HepG2 (cell line): ENCODE measurements around the gene OR5A2. TPM values are rescaled to one million over a fixed set of nuclear protein-coding genes. Genes with fewer than 3 reads are reported as not detected.

Source experiments
- ATAC-seq: fragments of 200-7000 bp; cut with Tn5 transposase; 3 replicates; pipeline ENCODE4 v1.9.1; 2020; ENCODE audit warnings: mild to moderate bottlenecking, moderate library complexity
- BruUV-seq: library from RNA; stranded (reverse); fragments of 400-500 nt; replicated peaks from 2 replicates; lab custom pipeline; 2021; lab: Mats Ljungman, UMichigan
- CTCF ChIA-PET: fragments of 300-600 bp; formaldehyde crosslinking; extraction: SDS; loops from one replicate; lab custom pipeline; 2021; ENCODE audit warnings: low total read pairs, inconsistent platforms, low intra/inter-chr PET ratio; lab: Yijun Ruan, JAX
- POLR2A ChIA-PET: fragments of 350-600 bp; sonication (Branson Sonifier 250); formaldehyde crosslinking; loops from one replicate; lab custom pipeline; 2020; ENCODE audit warnings: antibody characterized with exemption, inconsistent platforms; lab: Yijun Ruan, JAX
- DNase-seq: peaks from one replicate; pipeline ENCODE4 v3.0.0-alpha.2; 2015; ENCODE audit warnings: low spot score
- FAIRE-seq: peaks from 3 replicates; lab custom pipeline; 2011; peaks lifted over from hg19 to GRCh38; lab: Jason Lieb, UNC
- H2AFZ ChIP-seq: one replicate; pipeline ENCODE4 v1.6.1; 2011; ENCODE audit warnings: low read length, inconsistent platforms
- H3K27ac ChIP-seq: fragments of 300-600 bp; 3 replicates; pipeline ENCODE4 v1.8.0; 2011; ENCODE audit warnings: mixed run types, mild to moderate bottlenecking, mixed read lengths, low read length, inconsistent platforms; ENCODE audit not compliant: insufficient read depth; ENCODE audit errors: extremely low read length
- H3K27me3 ChIP-seq, 2 experiments: fragments of 200-600 bp in 1 of 2; 2 replicates in 1 of 2; 3 replicates in 1 of 2; pipeline versions ENCODE4 v1.6.0 to v1.8.0; 2011; ENCODE audit warnings: low read length in 2 of 2, mild to moderate bottlenecking in 2 of 2, moderate library complexity in 2 of 2, inconsistent platforms in 1 of 2; ENCODE audit not compliant: insufficient read depth in 2 of 2, control insufficient read depth in 1 of 2
- H3K36me3 ChIP-seq, 2 experiments: fragments of 200-600 bp in 1 of 2; replicated peaks in 1 of 2; 2 replicates in 1 of 2; 3 replicates in 1 of 2; pipeline versions ENCODE4 v1.5.1 to v1.8.0; 2011; ENCODE audit warnings: low read length in 2 of 2, inconsistent platforms in 1 of 2; ENCODE audit not compliant: insufficient read depth in 2 of 2, control insufficient read depth in 1 of 2
- H3K4me1 ChIP-seq: 2 replicates; pipeline ENCODE4 v1.5.1; 2012; ENCODE audit warnings: low read length, inconsistent platforms; ENCODE audit not compliant: insufficient read depth
- H3K4me2 ChIP-seq: 2 replicates; pipeline ENCODE4 v1.6.0; 2011; ENCODE audit warnings: low read depth, low read length, inconsistent platforms
- H3K4me3 ChIP-seq, 3 experiments: fragments of 200-600 bp in 1 of 3; sonication (generic), shearing (Covaris generic) in 1 of 3; replicated peaks in 1 of 3; 2 replicates each; pipeline ENCODE4 v1.5.1; 2011 to 2016; ENCODE audit warnings: low read length in 3 of 3, inconsistent platforms in 2 of 3, low read depth in 2 of 3, mild to moderate bottlenecking in 2 of 3, control low read depth in 1 of 3, mixed read lengths in 1 of 3; ENCODE audit not compliant: insufficient read depth in 1 of 3
- H3K79me2 ChIP-seq: one replicate; pipeline ENCODE4 v1.6.1; 2011; ENCODE audit warnings: low read length, inconsistent platforms; ENCODE audit not compliant: insufficient read depth
- H3K9ac ChIP-seq: 2 replicates; pipeline ENCODE4 v1.6.0; 2011; ENCODE audit warnings: mild to moderate bottlenecking, low read depth, low read length, inconsistent platforms; ENCODE audit not compliant: insufficient read depth
- H3K9me3 ChIP-seq: 2 replicates; pipeline ENCODE4 v1.5.1; 2012; ENCODE audit warnings: mild to moderate bottlenecking, low read length
- H4K20me1 ChIP-seq: 2 replicates; pipeline ENCODE4 v1.6.0; 2011; ENCODE audit warnings: inconsistent platforms, mild to moderate bottlenecking, low read length, moderate library complexity; ENCODE audit not compliant: insufficient read depth
- AFF4 ChIP-seq: sonication (generic); formaldehyde crosslinking; IDR thresholded peaks from 2 replicates; pipeline ENCODE4 v1.4.0; 2020; ENCODE audit warnings: missing genetic modification reagents
- CBX1 ChIP-seq: IDR thresholded peaks from one replicate; pipeline ENCODE4 v1.6.1; 2016; ENCODE audit warnings: antibody characterized with exemption, low read depth
- CSRNP2 ChIP-seq: sonication (generic); formaldehyde crosslinking; conservative IDR thresholded peaks from 2 replicates; pipeline ENCODE4 v1.8.0; 2022; ENCODE audit warnings: low read depth, missing genetic modification reagents
- HNRNPL ChIP-seq: fragments of 200-400 bp; formaldehyde crosslinking; IDR thresholded peaks from 2 replicates; pipeline ENCODE4 v1.6.1; 2017; ENCODE audit warnings: mild to moderate bottlenecking, low read depth, low read length
- MTF2 ChIP-seq: sonication (generic); formaldehyde crosslinking; IDR thresholded peaks from 2 replicates; pipeline ENCODE4 v1.5.0; 2020; ENCODE audit warnings: missing genetic modification reagents, borderline replicate concordance
- NKX3-1 ChIP-seq: sonication (generic); formaldehyde crosslinking; IDR thresholded peaks from 2 replicates; pipeline ENCODE4 v1.5.0; 2020; ENCODE audit warnings: missing genetic modification reagents
- RERE ChIP-seq: IDR thresholded peaks from 2 replicates; pipeline ENCODE4 v1.6.1; 2016; ENCODE audit warnings: low read depth, missing genetic modification reagents, missing compliant biosample characterization
- SRSF1 ChIP-seq: fragments of 200-400 bp; formaldehyde crosslinking; optimal IDR thresholded peaks from 2 replicates; pipeline ENCODE3; 2017; ENCODE audit warnings: mild to moderate bottlenecking, low read depth, low read length, moderate library complexity
- TCF12 ChIP-seq, 2 experiments: fragments of 450-650 bp in 1 of 2; sonication (generic) in 1 of 2; formaldehyde crosslinking in 1 of 2; IDR thresholded peaks; 2 replicates each; pipeline versions ENCODE4 v1.6.1 to v1.8.0; 2017 to 2022; ENCODE audit warnings: antibody characterized with exemption in 1 of 2, mild to moderate bottlenecking in 1 of 2, missing genetic modification reagents in 1 of 2, moderate library complexity in 1 of 2
- ZNF224 ChIP-seq: sonication (generic); formaldehyde crosslinking; IDR thresholded peaks from 2 replicates; pipeline ENCODE4 v1.5.0; 2020; ENCODE audit warnings: mild to moderate bottlenecking, missing genetic modification reagents
- ZNF451 ChIP-seq: sonication (generic); formaldehyde crosslinking; IDR thresholded peaks from 2 replicates; pipeline ENCODE4 v1.5.0; 2020; ENCODE audit warnings: mild to moderate bottlenecking, missing genetic modification reagents
- ZNF501 ChIP-seq: sonication (generic); formaldehyde crosslinking; IDR thresholded peaks from 2 replicates; pipeline ENCODE4 v1.5.1; 2020; ENCODE audit warnings: mild to moderate bottlenecking, moderate library complexity, missing genetic modification reagents
- ZNF619 ChIP-seq: sonication (generic); formaldehyde crosslinking; IDR thresholded peaks from 2 replicates; pipeline ENCODE4 v1.4.0; 2020; ENCODE audit warnings: mild to moderate bottlenecking, missing genetic modification reagents
- in situ Hi-C: cut with HindIII; loops from 2 replicates; pipeline ENCODE4 v1.10.0; 2017; ENCODE audit warnings: low pct_unique_long_range_greater_than_20kb; ENCODE audit not compliant: extremely low pct_ligation_motif_present
- intact Hi-C: fragments of 100-400 bp; cut with micrococcal nuclease; formaldehyde crosslinking; loops from one replicate; pipeline ENCODE4 v1.10.0; 2022; ENCODE audit not compliant: unreplicated experiment
- polyA plus RNA-seq, 8 experiments: library from polyadenylated mRNA; depleted of rRNA in 3 of 8; stranded (reverse) in 7 of 8; unstranded in 1 of 8; fragments of >200 nt; fragmentation: Illumina TruSeq in 4 of 8; extraction: Trizol in 4 of 8; gene quantifications; 2 replicates each; pipeline versions ENCODE4 v1.2.1 to v1.2.3, GENCODE V29; 2011 to 2016; ENCODE audit warnings: low read depth in 4 of 8, missing spikeins in 1 of 8, mixed read lengths in 1 of 8; ENCODE audit not compliant: insufficient read depth in 1 of 8
- total RNA-seq, 5 experiments: library from RNA; depleted of rRNA; stranded (reverse); fragments of >200 nt; fragmentation: Illumina TruSeq; extraction: Trizol; gene quantifications; 2 replicates each; pipeline ENCODE4 v1.2.3, GENCODE V29; 2016; ENCODE audit warnings: low read depth in 1 of 5

The OR5A2 gene
- total and polyA plus RNA-seq, 2 of the 13 experiments (the other 11 are each of a cell fraction or from before 2014, with no cell fraction given) = not detected

- no peak for TF ChIP-seq ZNF451 (CRISPR knock-in tag)
- TF ChIP-seq CBX1 = no peak
- no peak for TF ChIP-seq CSRNP2 (CRISPR knock-in tag)
- TF ChIP-seq ZNF619 (CRISPR knock-in tag) = no peak
- no peak for TF ChIP-seq ZNF501
- no peak for TF ChIP-seq TCF12 (IDR thresholded peaks at IDR 0.05)
- TF ChIP-seq TCF12 (CRISPR knock-in tag; IDR thresholded peaks at IDR 0.05) = no peak
- no peak for TF ChIP-seq ZNF224 (CRISPR knock-in tag)
- no peak for TF ChIP-seq MTF2 (CRISPR knock-in tag)
- TF ChIP-seq RERE (CRISPR knock-in tag) = no peak
- no peak for TF ChIP-seq NKX3-1
- no peak for TF ChIP-seq SRSF1
- no peak for TF ChIP-seq HNRNPL
- TF ChIP-seq AFF4 = no peak
- Histone ChIP-seq H3K4me2 (no peak within 1 kb of the TSS), H3K79me2 (no peaks in the 10 kb centered on the region), H3K4me1 (no peaks in the 10 kb centered on the region), H3K9me3 (no peaks in the 10 kb centered on the region), H2AFZ (no peak within 1 kb of the TSS), H3K4me3 (no peak within 1 kb of the TSS), H3K27me3 (no peaks in the 10 kb centered on the region), H3K36me3 (no peaks in the 10 kb centered on the region), H3K9ac (no peak within 1 kb of the TSS), H3K27ac (no peak within 1 kb of the TSS), H4K20me1 (no peaks in the 10 kb centered on the region)
- ATAC-seq (no peak), FAIRE-seq (no peak), DNase-seq (no peak)
- in situ Hi-C loops (no loop called here), intact Hi-C loops (no loop called here)
- POLR2A ChIA-PET = no interaction called here
- CTCF ChIA-PET = no interaction called here
- BruUV-seq = no TSS peak
Observed at GRCh38 chr11:59473015-59473414, 46.8 kb upstream of the OR5A2 start, which contains the start of gene OR4D10. TSS of gene OR4D10 (plus strand) at chr11:59473315. CDS start at chr11:59477430, 4,115 bp downstream.
